ENCODE data around the gene FAAP20. TPM values are rescaled to one million over a fixed set of nuclear protein-coding genes. Genes with fewer than 3 reads are reported as not detected.

Gene FAAP20
- total and polyA plus RNA-seq, 10 of the 15 experiments (the other 5 are each of a cell fraction or from before 2014, with no cell fraction given) = 0.79 to 91.8 (median 20.9) TPM

DNA sequence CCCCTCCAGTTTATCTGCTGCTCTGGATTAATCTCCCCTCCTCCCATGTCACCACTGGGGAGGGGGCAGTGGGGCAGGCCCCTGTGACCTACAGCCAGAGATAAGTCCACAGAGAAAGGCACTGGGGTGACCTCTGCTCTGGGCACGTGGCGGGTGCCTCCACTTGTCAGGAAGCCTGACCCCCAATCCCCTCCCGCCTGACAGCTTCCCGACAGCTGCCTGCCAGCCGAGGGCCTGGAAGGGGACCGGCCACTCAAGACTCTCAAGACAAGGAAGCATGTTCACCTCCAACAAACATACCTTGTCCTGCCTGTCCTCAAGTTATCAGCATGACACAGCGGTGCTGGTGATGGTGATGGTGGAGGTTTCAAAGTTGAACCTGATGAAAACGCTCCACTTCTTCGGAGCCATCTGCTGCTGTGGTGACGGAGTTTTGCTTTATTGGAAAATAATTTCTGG lies 3.2 kb upstream of the FAAP20 start:
- H3K36me3 ChIP-seq (ENCODE audit: control insufficient read depth in 2 of 2, insufficient read depth in 2 of 2, low read length in 1 of 2) = no peaks in the 10 kb centered on the region; a peak in 1 of 4 replicates
- ChIA-PET CTCF (interaction anchor here (1.5 to 3.3 kb wide), 3 partner anchors 181 to 351 kb away, joined by 4 to 98 read pairs (median 23); no protein-coding TSS in a partner anchor), POLR2A (no interaction called here), SMC1A (ENCODE audit: uncharacterized antibody, unreplicated experiment) (interaction anchor here (3.2 kb wide), 1 partner anchor 184 kb away, joined by 62 read pairs; no protein-coding TSS in a partner anchor), RAD21 (ENCODE audit: unreplicated experiment) (no interaction called here)
- H4K20me1 ChIP-seq (ENCODE audit: control insufficient read depth, insufficient read depth) = no peaks in the 10 kb centered on the region
- H2AFZ ChIP-seq (ENCODE audit: control insufficient read depth, low read depth, low read length) = no peak overlapping the region
- H3K9ac ChIP-seq (ENCODE audit: control insufficient read depth, insufficient read depth, low read length) = no peak overlapping the region
- H3K9me3 ChIP-seq (replicated peaks; ENCODE audit: control insufficient read depth, insufficient read depth, low read length) = no peaks in the 10 kb centered on the region
- no peak for TF ChIP-seq SUPT20H (IDR thresholded peaks at IDR 0.05; ENCODE audit: borderline replicate concordance, control insufficient read depth, low read depth, low read length)
- TF ChIP-seq FOXM1 (IDR thresholded peaks at IDR 0.05; ENCODE audit: low read depth, low read length) = no peak
- TF ChIP-seq YBX1 (IDR thresholded peaks at IDR 0.05) = no peak
- TF ChIP-seq, protein P1, sequence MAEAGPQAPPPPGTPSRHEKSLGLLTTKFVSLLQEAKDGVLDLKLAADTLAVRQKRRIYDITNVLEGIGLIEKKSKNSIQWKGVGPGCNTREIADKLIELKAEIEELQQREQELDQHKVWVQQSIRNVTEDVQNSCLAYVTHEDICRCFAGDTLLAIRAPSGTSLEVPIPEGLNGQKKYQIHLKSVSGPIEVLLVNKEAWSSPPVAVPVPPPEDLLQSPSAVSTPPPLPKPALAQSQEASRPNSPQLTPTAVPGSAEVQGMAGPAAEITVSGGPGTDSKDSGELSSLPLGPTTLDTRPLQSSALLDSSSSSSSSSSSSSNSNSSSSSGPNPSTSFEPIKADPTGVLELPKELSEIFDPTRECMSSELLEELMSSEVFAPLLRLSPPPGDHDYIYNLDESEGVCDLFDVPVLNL (IDR thresholded peaks at IDR 0.05; ENCODE audit: low read depth, low read length) = no peak
- no peak for TF ChIP-seq MYB (IDR thresholded peaks at IDR 0.05; ENCODE audit: borderline replicate concordance, low read depth, low read length)
- TF ChIP-seq POLR2AphosphoS5 (IDR thresholded peaks at IDR 0.05; ENCODE audit: low read length) = no peak
- TF ChIP-seq NFIC (IDR thresholded peaks at IDR 0.05; ENCODE audit: low read depth, low read length) = no peak
- no peak for TF ChIP-seq EZH2 (IDR thresholded peaks at IDR 0.05; ENCODE audit: borderline replicate concordance, control insufficient read depth, low read depth, low read length)
- TF ChIP-seq KAT2A (conservative IDR thresholded peaks at IDR 0.05; ENCODE audit: control insufficient read depth, low read depth, low read length) = no peak
- TF ChIP-seq LARP7 (IDR thresholded peaks at IDR 0.05) = no peak
- TF ChIP-seq SREBF2 (IDR thresholded peaks at IDR 0.05; ENCODE audit: low read length) = no peak
- no peak for TF ChIP-seq PML (IDR thresholded peaks at IDR 0.05; ENCODE audit: low read length)
- TF ChIP-seq, protein P2, sequence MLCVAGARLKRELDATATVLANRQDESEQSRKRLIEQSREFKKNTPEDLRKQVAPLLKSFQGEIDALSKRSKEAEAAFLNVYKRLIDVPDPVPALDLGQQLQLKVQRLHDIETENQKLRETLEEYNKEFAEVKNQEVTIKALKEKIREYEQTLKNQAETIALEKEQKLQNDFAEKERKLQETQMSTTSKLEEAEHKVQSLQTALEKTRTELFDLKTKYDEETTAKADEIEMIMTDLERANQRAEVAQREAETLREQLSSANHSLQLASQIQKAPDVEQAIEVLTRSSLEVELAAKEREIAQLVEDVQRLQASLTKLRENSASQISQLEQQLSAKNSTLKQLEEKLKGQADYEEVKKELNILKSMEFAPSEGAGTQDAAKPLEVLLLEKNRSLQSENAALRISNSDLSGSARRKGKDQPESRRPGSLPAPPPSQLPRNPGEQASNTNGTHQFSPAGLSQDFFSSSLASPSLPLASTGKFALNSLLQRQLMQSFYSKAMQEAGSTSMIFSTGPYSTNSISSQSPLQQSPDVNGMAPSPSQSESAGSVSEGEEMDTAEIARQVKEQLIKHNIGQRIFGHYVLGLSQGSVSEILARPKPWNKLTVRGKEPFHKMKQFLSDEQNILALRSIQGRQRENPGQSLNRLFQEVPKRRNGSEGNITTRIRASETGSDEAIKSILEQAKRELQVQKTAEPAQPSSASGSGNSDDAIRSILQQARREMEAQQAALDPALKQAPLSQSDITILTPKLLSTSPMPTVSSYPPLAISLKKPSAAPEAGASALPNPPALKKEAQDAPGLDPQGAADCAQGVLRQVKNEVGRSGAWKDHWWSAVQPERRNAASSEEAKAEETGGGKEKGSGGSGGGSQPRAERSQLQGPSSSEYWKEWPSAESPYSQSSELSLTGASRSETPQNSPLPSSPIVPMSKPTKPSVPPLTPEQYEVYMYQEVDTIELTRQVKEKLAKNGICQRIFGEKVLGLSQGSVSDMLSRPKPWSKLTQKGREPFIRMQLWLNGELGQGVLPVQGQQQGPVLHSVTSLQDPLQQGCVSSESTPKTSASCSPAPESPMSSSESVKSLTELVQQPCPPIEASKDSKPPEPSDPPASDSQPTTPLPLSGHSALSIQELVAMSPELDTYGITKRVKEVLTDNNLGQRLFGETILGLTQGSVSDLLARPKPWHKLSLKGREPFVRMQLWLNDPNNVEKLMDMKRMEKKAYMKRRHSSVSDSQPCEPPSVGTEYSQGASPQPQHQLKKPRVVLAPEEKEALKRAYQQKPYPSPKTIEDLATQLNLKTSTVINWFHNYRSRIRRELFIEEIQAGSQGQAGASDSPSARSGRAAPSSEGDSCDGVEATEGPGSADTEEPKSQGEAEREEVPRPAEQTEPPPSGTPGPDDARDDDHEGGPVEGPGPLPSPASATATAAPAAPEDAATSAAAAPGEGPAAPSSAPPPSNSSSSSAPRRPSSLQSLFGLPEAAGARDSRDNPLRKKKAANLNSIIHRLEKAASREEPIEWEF (IDR thresholded peaks at IDR 0.05; ENCODE audit: insufficient replicate concordance, low read depth, low read length) = no peak
- no peak for TF ChIP-seq EED (IDR thresholded peaks at IDR 0.05; ENCODE audit: low read depth)
- no peak for TF ChIP-seq WRNIP1 (IDR thresholded peaks at IDR 0.05; ENCODE audit: borderline replicate concordance, low read depth, low read length)
- FAIRE-seq (no peak), ATAC-seq (no peak), DNase-seq (ENCODE audit: low read depth, low spot score) (no peak)
- no TSS peak for BruUV-seq (replicated peaks)
- intact Hi-C loops (cut with micrococcal nuclease; ENCODE audit: unreplicated experiment) (loop anchor here (5.0 kb wide), 2 partner anchors 115 to 1225 kb away; no protein-coding TSS in a partner anchor), in situ Hi-C loops (cut with MboI) (loop anchor here (10.0 kb wide), 1 partner anchor 1227 kb away; no protein-coding TSS in a partner anchor)
- peaks cover 1% of the 10 kb centered on the region for H3K79me2 ChIP-seq (ENCODE audit: control insufficient read depth, insufficient read depth, low read length)
- H3K4me2 ChIP-seq (ENCODE audit: control insufficient read depth, insufficient read depth) = no peak overlapping the region
- H3K4me3 ChIP-seq = no peak overlapping the region
- H3K27ac ChIP-seq (ENCODE audit: control insufficient read depth, insufficient read depth) = no peak overlapping the region
- WGBS (ENCODE audit: insufficient coverage, insufficient replicate concordance, low lambda C conversion rate, missing lambda C conversion rate) = 44% methylated on average over 10 of the region's 10 CpGs
- H3K4me1 ChIP-seq (ENCODE audit: control insufficient read depth, insufficient read depth, low read length) = peaks cover 10% of the 10 kb centered on the region
- H3K27me3 ChIP-seq (replicated peaks in 1 of 2; ENCODE audit: control insufficient read depth in 2 of 2, insufficient read depth in 2 of 2, low read length in 1 of 2) = no peaks in the 10 kb centered on the region

All from GM12878 (cell line).